Choroid plexus epithelial cell (primary cell): Measurements from ENCODE around the gene STAP2.

Source experiments
- DNase-seq: peaks from one replicate; pipeline ENCODE4 v3.0.0-alpha.2; 2010; ENCODE audit warnings: low read depth
- H3K4me3 ChIP-seq: 2 replicates; pipeline ENCODE4 v1.5.1; 2011; ENCODE audit warnings: low read depth, mild to moderate bottlenecking, control low read depth, low read length, moderate library complexity
- TF ChIP-seq, protein P1 (sequence below): conservative IDR thresholded peaks from 2 replicates; pipeline ENCODE4 v1.5.1; 2011; ENCODE audit warnings: low read depth, mild to moderate bottlenecking, control low read depth, inconsistent platforms, low read length, moderate library complexity

Gene STAP2

DNA sequence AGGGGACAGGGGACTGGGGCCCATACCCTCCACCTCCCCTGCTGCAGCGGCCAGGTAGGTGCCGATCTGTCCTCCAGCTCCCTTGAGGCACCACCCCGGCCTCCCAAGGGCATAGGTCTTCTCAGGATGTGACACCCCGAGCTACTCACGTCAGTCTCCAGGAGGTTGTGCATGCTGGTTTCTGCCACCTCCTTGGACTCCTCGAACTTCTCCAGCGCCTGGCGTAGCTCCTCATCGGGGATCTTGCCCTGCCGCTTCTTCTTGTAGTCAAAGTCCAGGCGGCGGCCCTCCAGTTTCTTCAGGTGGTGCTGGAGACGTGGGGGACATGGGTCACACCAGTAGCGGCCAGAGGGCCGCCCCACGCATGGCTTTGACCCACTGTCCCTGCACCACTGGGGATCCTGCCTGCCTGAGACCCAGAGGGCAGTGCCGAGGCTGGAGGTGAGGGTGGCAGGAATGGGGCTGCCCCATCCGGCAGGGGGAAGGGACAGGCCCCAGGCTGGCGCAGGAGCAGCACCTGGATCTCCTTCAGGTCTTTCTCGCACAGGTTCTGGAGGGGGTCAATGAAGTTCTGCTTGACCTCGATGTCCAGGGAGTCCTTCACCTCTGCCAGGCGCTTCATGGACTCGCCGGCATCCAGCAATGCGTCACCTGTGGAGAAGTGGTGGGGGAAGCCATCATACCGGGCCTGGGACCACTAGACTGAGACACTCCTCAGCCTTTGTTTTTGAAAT, 25.1 kb upstream of the STAP2 start:
- TF ChIP-seq, protein P1, sequence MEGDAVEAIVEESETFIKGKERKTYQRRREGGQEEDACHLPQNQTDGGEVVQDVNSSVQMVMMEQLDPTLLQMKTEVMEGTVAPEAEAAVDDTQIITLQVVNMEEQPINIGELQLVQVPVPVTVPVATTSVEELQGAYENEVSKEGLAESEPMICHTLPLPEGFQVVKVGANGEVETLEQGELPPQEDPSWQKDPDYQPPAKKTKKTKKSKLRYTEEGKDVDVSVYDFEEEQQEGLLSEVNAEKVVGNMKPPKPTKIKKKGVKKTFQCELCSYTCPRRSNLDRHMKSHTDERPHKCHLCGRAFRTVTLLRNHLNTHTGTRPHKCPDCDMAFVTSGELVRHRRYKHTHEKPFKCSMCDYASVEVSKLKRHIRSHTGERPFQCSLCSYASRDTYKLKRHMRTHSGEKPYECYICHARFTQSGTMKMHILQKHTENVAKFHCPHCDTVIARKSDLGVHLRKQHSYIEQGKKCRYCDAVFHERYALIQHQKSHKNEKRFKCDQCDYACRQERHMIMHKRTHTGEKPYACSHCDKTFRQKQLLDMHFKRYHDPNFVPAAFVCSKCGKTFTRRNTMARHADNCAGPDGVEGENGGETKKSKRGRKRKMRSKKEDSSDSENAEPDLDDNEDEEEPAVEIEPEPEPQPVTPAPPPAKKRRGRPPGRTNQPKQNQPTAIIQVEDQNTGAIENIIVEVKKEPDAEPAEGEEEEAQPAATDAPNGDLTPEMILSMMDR = no peak
- H3K4me3 ChIP-seq = no peak overlapping the region
- DNase-seq = no peak

DNA sequence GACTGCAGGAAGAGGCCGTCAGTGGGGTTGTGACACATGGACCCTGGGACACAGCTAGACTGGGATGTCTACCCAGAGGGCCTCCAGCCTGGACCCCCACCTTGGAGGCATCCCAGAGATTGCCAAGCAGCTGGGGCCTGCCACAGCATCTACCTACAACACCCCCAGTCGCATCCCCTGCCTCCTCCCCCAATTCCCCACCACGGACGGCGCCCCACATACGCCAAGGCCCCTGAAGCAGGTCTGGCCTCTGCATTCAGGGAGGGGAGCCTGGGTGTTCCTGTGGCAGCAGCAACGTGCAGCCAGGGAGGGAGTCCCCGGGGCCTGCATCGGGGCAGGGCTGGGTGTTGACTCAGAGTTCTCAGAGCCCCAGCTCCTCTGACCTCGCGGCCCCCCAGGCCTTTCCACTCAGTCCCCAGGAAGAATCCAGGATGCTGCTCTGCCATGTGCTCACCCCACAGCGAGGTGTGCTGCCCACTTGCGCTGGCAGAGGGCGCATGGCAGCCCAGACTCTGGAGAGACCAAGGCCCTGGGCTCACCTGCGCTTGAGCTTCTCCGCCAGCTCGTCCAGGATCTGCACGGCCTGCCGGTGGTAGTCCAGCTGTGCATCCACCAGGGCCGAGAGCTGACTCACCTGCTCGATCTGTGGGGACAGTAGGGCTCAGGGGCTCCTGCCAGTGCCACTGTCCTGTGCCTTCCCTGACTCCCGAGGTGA, 24.4 kb upstream of the STAP2 start:
- no peak for DNase-seq
- TF ChIP-seq, protein P1 = peak; percentile 32
- H3K4me3 ChIP-seq = no peak overlapping the region

DNA sequence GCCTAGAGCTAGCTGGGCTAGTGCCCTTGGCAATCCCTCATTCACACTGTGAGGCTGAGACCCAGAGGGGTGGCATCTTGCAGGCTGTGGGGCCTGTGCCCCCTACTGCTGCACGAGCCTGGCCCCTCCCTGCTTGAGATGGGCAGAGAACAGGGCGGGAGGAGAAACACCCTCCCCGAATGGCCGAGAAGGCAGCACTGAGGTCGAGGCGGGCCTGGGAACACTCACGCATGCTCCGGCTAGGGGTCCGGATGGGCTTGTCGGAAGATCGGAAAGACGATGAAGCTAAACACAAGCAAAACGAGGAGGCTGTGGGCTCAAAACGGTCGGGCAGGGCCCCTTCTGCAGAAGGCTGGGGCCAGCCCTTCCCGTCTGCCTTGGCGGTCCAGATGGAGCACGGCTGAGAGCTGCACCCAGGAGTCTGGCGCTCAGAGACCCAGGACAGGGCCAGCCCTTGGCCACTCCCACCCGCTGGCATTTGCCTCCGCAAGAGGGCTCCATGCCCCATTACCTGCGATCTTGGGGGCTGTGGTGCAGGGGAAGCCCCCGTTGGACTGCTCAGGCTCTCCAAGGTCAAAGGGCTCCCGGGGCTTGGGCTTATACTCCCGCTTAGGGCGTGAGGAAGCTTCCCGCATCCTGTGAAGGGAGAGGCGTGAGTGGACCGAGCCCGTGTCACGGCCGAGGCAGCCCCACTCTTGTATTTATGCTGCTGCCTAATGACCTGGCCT, 23.6 kb upstream of the STAP2 start:
- no peak for DNase-seq
- TF ChIP-seq, protein P1 = no peak
- no peak overlapping the region for H3K4me3 ChIP-seq

DNA sequence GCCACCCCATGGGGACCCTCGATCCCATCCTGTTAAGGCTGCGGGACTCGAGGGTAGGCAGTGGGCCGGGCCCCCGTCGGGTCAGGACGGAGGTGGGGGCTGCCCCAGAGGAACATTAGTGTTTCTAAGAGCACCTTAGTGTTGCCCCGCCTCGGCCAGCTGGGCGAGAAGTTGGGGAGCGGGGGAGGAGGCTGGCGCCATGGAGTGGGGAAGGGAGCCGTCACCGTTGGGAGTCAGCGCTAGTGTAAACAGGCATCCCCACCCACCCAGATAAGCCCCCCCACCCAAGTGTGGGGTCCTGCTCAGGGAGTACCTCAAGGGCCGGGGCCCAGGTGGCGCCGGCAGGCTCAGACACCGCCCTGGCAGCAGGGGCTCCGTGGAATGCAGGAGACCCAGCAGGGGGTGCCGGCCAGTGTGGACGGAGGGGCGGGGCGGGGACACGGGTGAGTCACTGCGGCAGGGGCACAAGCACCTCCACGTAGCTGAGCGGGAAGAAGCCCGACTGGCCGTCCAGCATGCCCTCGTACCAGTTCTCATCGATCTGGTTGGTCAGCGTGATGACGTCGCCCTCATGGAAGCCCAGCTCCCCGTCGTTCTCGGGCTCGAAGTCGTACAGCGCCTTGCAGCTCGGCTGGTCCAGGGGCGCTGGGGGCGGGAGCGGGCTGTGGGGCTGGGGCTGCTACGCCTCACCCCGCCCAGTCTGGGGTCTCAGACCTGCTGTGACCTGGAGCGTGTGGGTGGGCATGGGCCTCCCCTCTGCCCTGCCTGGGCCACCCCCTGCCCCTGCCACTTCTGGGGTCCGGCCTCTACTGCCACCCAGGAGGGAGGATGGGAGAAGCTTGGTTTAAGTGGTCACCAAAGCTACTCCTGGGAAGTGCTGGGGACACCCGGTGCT, 22.8 kb upstream of the STAP2 start:
- H3K4me3 ChIP-seq = no peak overlapping the region
- TF ChIP-seq, protein P1 = no peak
- DNase-seq = peak; percentile 36

DNA sequence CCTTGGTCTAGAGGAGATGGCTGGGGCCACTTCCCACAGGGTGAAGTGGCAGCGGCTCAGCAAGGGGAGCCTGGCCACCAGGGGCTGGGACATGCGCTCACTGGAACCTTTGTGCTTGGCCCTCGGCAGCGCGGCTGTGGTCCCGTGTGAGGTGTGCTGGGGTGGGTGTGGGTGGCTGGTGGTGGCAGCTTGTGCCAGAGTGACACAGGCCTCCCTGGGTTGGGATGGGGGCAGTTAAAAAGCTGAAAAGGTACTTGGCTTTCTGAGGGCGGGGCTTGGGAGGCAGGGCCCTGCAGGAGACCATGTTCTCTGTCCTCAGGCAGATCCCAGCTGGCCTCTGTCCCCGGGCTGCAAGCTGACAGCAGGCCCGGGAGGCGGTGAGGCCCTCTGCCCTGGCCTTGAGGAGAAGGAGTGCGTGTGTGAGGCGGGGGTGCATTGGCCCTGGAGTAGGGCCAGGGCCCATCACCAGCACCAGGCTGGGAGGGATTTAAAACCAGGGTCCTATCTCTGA, 22.1 kb upstream of the STAP2 start:
- peak; percentile 21 for DNase-seq
- H3K4me3 ChIP-seq = no peak overlapping the region
- TF ChIP-seq, protein P1 = no peak

DNA sequence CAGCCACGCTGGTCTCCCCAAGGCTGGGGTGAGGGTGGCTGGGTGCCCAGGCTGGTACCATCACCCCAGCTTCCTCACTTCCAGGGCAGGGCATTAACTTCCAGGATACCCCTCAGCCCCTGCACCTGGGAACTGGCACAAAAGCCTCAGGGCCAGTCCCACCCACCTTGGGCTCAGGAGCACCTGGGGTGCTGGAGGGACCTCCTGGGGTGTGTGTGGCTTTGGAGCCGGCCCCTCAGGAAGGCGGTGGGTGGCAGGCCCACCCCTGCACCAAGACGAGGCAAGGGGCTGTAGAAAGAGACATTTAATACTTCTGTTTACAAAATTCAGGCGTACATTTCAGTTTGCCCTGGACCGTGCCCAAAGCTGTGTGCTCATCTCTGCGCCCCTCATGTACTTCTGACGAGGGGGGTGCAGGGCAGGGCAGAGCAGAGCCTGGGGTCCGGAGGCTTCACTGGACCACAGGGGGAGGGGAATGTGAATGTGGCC, 21.5 kb upstream of the STAP2 start:
- TF ChIP-seq, protein P1 = no peak
- H3K4me3 ChIP-seq = no peak overlapping the region

More for the DNA sequence above, 21.5 kb upstream of the STAP2 start:
- no peak for DNase-seq
